ENCODE measurements around the gene SAC3D1. TPM values are rescaled to one million over a fixed set of nuclear protein-coding genes. Genes with fewer than 3 reads are reported as not detected.

Gene SAC3D1
- total and polyA plus RNA-seq, 2 of the 8 experiments (the other 6 are each of a cell fraction or from before 2014, with no cell fraction given) = 19.4 to 25.8 TPM

- Histone ChIP-seq H3K23me2 (ENCODE audit: low read depth, low read length) (peaks cover under 1% of the 10 kb centered on the region), H3K79me2 (ENCODE audit: control insufficient read depth in 1 of 2, insufficient read depth in 2 of 2, low read length in 2 of 2) (peaks cover 0 to 4% of the 10 kb centered on the region in 2 experiments; a peak in 1 of 4 replicates)
- TF ChIP-seq MAFK (IDR thresholded peaks at IDR 0.05; ENCODE audit: low read depth, low read length) (no peak), PHF8 (conservative IDR thresholded peaks at IDR 0.05; ENCODE audit: low read depth, low read length) (no peak), EGR1 (IDR thresholded peaks at IDR 0.05; ENCODE audit: borderline replicate concordance, low read depth, low read length) (no peak), BRCA1 (IDR thresholded peaks at IDR 0.05; ENCODE audit: low read depth, low read length) (no peak), POLR2AphosphoS5 (IDR thresholded peaks at IDR 0.05; ENCODE audit: low read depth, low read length) (no peak), CHD1 (IDR thresholded peaks at IDR 0.05; ENCODE audit: low read depth, low read length) (no peak), SAP30 (IDR thresholded peaks at IDR 0.05; ENCODE audit: insufficient read depth, insufficient replicate concordance, low read length) (no peak), TCF12 (IDR thresholded peaks at IDR 0.05; ENCODE audit: low read depth, low read length) (no peak), KDM5A (IDR thresholded peaks at IDR 0.05; ENCODE audit: low read length) (no peak), EZH2 (IDR thresholded peaks at IDR 0.05; ENCODE audit: low read depth, low read length, severe bottlenecking) (no peak)
- TF ChIP-seq, protein P1, sequence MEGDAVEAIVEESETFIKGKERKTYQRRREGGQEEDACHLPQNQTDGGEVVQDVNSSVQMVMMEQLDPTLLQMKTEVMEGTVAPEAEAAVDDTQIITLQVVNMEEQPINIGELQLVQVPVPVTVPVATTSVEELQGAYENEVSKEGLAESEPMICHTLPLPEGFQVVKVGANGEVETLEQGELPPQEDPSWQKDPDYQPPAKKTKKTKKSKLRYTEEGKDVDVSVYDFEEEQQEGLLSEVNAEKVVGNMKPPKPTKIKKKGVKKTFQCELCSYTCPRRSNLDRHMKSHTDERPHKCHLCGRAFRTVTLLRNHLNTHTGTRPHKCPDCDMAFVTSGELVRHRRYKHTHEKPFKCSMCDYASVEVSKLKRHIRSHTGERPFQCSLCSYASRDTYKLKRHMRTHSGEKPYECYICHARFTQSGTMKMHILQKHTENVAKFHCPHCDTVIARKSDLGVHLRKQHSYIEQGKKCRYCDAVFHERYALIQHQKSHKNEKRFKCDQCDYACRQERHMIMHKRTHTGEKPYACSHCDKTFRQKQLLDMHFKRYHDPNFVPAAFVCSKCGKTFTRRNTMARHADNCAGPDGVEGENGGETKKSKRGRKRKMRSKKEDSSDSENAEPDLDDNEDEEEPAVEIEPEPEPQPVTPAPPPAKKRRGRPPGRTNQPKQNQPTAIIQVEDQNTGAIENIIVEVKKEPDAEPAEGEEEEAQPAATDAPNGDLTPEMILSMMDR (IDR thresholded peaks at IDR 0.05; ENCODE audit: control extremely low read depth in 1 of 3, insufficient read depth in 1 of 3, low read depth in 1 of 3, low read length in 3 of 3) = no peak
These were observed 48.6 kb downstream of the SAC3D1 start for GRCh38 chr11:65089621-65090020.

More at GRCh38 chr11:65089621-65090020, 48.6 kb downstream of the SAC3D1 start:
- H2BK15ac ChIP-seq (ENCODE audit: low read length) = no peak overlapping the region
- no peaks in the 10 kb centered on the region for H3K27me3 ChIP-seq (replicated peaks in 1 of 4; ENCODE audit: control insufficient read depth in 3 of 4, extremely low read depth in 1 of 4, insufficient read depth in 3 of 4, low read length in 3 of 4)
- H2BK12ac ChIP-seq (ENCODE audit: low read depth, low read length) = no peak overlapping the region
- ChIA-PET POLR2A (ENCODE audit: partially characterized antibody) (interaction anchor here (1.1 to 16.8 kb wide), 6 partner anchors 8 to 47 kb away, joined by 3 to 230 read pairs (median 28); partner anchors contain the start of genes CDCA5, FAU, MRPL49 and TM7SF2), CTCF (ENCODE audit: partially characterized antibody) (interaction anchor here (1.2 to 2.2 kb wide), 6 partner anchors 12 to 91 kb away, joined by 3 to 9 read pairs (median 4); partner anchors contain the start of gene TM7SF2)
- H2BK5ac ChIP-seq (ENCODE audit: low read depth, low read length) = no peak overlapping the region
- H3K27ac ChIP-seq (ENCODE audit: low read depth, low read length) = no peak overlapping the region
- no peak overlapping the region for H3K14ac ChIP-seq (ENCODE audit: insufficient read length)
- no peak overlapping the region for H3K4me2 ChIP-seq (ENCODE audit: insufficient read depth in 1 of 2, low read depth in 2 of 2, low read length in 2 of 2)
- H3K4me1 ChIP-seq (replicated peaks in 1 of 4; ENCODE audit: control insufficient read depth in 3 of 4, insufficient read depth in 4 of 4, low read length in 3 of 4) = peaks cover 0 to 3% (median 1%) of the 10 kb centered on the region in 4 experiments; a peak in 4 of 7 replicates
- FAIRE-seq (no peak), DNase-seq (ENCODE audit: low read depth in 1 of 2, low spot score in 2 of 2) (no peak)
- no peak overlapping the region for H3K4ac ChIP-seq (replicated peaks; ENCODE audit: insufficient read length, low read depth, low read length)
- H2AFZ ChIP-seq (ENCODE audit: low read length) = no peak overlapping the region
- no peak overlapping the region for H3K23ac ChIP-seq (ENCODE audit: insufficient read length)
- no peak overlapping the region for H3K18ac ChIP-seq (ENCODE audit: extremely low read depth, low read length)
- no peaks in the 10 kb centered on the region for H3K9me3 ChIP-seq (ENCODE audit: insufficient read depth in 2 of 2, low read depth in 1 of 2, low read length in 1 of 2)
- H4K8ac ChIP-seq (ENCODE audit: extremely low read depth, insufficient read depth, low read length) = no peak overlapping the region
- H4K91ac ChIP-seq (replicated peaks; ENCODE audit: insufficient read length, low read length) = no peak overlapping the region
- no peak overlapping the region for H2BK120ac ChIP-seq (replicated peaks; ENCODE audit: low read depth, low read length)
- H4K5ac ChIP-seq (ENCODE audit: insufficient read length, low read depth, low read length) = no peak overlapping the region
- H3K9ac ChIP-seq (replicated peaks in 1 of 4; ENCODE audit: extremely low read depth in 1 of 4, low read depth in 3 of 4, low read length in 3 of 4) = no peak overlapping the region
- no peak overlapping the region for H3K56ac ChIP-seq (replicated peaks; ENCODE audit: insufficient read length, low read depth, low read length)
- no peaks in the 10 kb centered on the region for H4K20me1 ChIP-seq (replicated peaks in 1 of 2; ENCODE audit: control insufficient read depth in 1 of 2, insufficient read depth in 2 of 2, low read length in 2 of 2)
- H2AK5ac ChIP-seq (ENCODE audit: low read depth, low read length) = no peak overlapping the region
- 85% methylated on average over 4 of the region's 4 CpGs; no CpG with 5 or more reads in 1 of the 2 experiments for WGBS, 2 experiments (ENCODE audit: extremely low coverage in 1 of 2, insufficient coverage in 1 of 2, insufficient read length in 1 of 2, insufficient replicate concordance in 2 of 2, low coverage in 1 of 2, low lambda C conversion rate in 2 of 2, missing lambda C conversion rate in 1 of 2)
- peaks cover 2 to 14% (median 11%) of the 10 kb centered on the region in 4 experiments; a peak in 6 of 8 replicates for H3K36me3 ChIP-seq (ENCODE audit: control insufficient read depth in 2 of 4, insufficient read depth in 4 of 4, low read length in 3 of 4)
- peaks cover 13% of the 10 kb centered on the region; the same call in 1 of the 2 replicates for H3K79me1 ChIP-seq (ENCODE audit: low read depth, low read length)
- no peak overlapping the region for H2BK20ac ChIP-seq (ENCODE audit: low read length)
- no peak overlapping the region for H3K4me3 ChIP-seq (ENCODE audit: extremely low read depth in 1 of 4, insufficient read depth in 2 of 4, low read depth in 3 of 4, low read length in 4 of 4)
